SK-N-MC (cell line): ENCODE results near the gene CARD19.

ENCODE experiments used
- EZH2 ChIP-seq: fragments of 200-600 bp; sonication (generic); IDR thresholded peaks from one replicate; pipeline ENCODE4 v1.6.1; 2017; ENCODE audit warnings: antibody characterized with exemption
- POLR2AphosphoS5 ChIP-seq: IDR thresholded peaks from 2 replicates; pipeline ENCODE4 v1.6.1; 2012; ENCODE audit warnings: mild to moderate bottlenecking, low read depth, low read length, borderline replicate concordance

GRCh38 chr9:93092251-93092991 is 3.6 kb upstream of the CARD19 start:
- no peak for TF ChIP-seq EZH2
- TF ChIP-seq POLR2AphosphoS5 = no peak
